SK-N-MC (cell line): ENCODE results near the gene SIRT1.

Experiments used
- EZH2 ChIP-seq: fragments of 200-600 bp; sonication (generic); IDR thresholded peaks from one replicate; pipeline ENCODE4 v1.6.1; 2017; ENCODE audit warnings: antibody characterized with exemption
- POLR2AphosphoS5 ChIP-seq: IDR thresholded peaks from 2 replicates; pipeline ENCODE4 v1.6.1; 2012; ENCODE audit warnings: mild to moderate bottlenecking, low read depth, low read length, borderline replicate concordance

- TF ChIP-seq POLR2AphosphoS5 = no peak
- TF ChIP-seq EZH2 = no peak
Measured at GRCh38 chr10:67843284-67843683, 41.2 kb upstream of the SIRT1 start.
